ENCODE measurements around the gene KLKB1.

KLKB1 gene

GRCh38 chr4:186304866-186305505 is 77.7 kb downstream of the KLKB1 start:
- Histone ChIP-seq H3K4me3 (ENCODE audit: low read length) (no peak overlapping the region), H3K4me1 (ENCODE audit: control insufficient read depth, insufficient read depth, low read length) (no peaks in the 10 kb centered on the region), H3K27me3 (ENCODE audit: control insufficient read depth, insufficient read depth, low read length) (no peaks in the 10 kb centered on the region), H3K9me3 (ENCODE audit: control insufficient read depth, low read length) (no peaks in the 10 kb centered on the region), H3K9ac (ENCODE audit: low read length) (no peak overlapping the region), H3K36me3 (ENCODE audit: control insufficient read depth, insufficient read depth, low read length) (no peaks in the 10 kb centered on the region)

GRCh38 chr4:186307497-186307896 is 80.2 kb downstream of the KLKB1 start:
- no peaks in the 10 kb centered on the region for H3K27me3 ChIP-seq (ENCODE audit: control insufficient read depth, insufficient read depth, low read length)

GRCh38 chr4:186307916-186308315 is 80.6 kb downstream of the KLKB1 start:
- Histone ChIP-seq H3K9ac (ENCODE audit: low read length) (no peak overlapping the region), H3K4me1 (ENCODE audit: control insufficient read depth, insufficient read depth, low read length) (no peaks in the 10 kb centered on the region), H3K36me3 (ENCODE audit: control insufficient read depth, insufficient read depth, low read length) (no peaks in the 10 kb centered on the region), H3K9me3 (ENCODE audit: control insufficient read depth, low read length) (no peaks in the 10 kb centered on the region), H3K27me3 (ENCODE audit: control insufficient read depth, insufficient read depth, low read length) (no peaks in the 10 kb centered on the region), H3K4me3 (ENCODE audit: low read length) (no peak overlapping the region)

More at GRCh38 chr4:186307497-186307896, 80.2 kb downstream of the KLKB1 start:
- no peak overlapping the region for H3K9ac ChIP-seq (ENCODE audit: low read length)
- no peak overlapping the region for H3K4me3 ChIP-seq (ENCODE audit: low read length)
- H3K9me3 ChIP-seq (ENCODE audit: control insufficient read depth, low read length): no peaks in the 10 kb centered on the region
- H3K4me1 ChIP-seq (ENCODE audit: control insufficient read depth, insufficient read depth, low read length): no peaks in the 10 kb centered on the region
- H3K36me3 ChIP-seq (ENCODE audit: control insufficient read depth, insufficient read depth, low read length): no peaks in the 10 kb centered on the region

All from mucosa of stomach (tissue), 1 donor.